GM18951 (cell line): Measurements from ENCODE around the gene F9.

Experiments used
- POLR2A ChIP-seq: IDR thresholded peaks from 4 replicates; pipeline ENCODE4 v1.6.1; 2011; ENCODE audit warnings: mild to moderate bottlenecking; ENCODE audit not compliant: insufficient read length, insufficient read depth; ENCODE audit errors: extremely low read depth
- in situ Hi-C: fragments of 300-500 bp; cut with MboI; formaldehyde crosslinking; loops from one replicate; pipeline ENCODE4 v1.12.0; 2022; ENCODE audit warnings: low sequenced_read_pairs, mixed read lengths, inconsistent platforms; ENCODE audit not compliant: unreplicated experiment

Gene F9

GRCh38 chrX:139554376-139554775 lies 23.8 kb downstream of the F9 start:
- TF ChIP-seq POLR2A, result no peak
- in situ Hi-C loops, result loop anchor here (25.0 kb wide), 1 partner anchor 767 kb away; no protein-coding TSS in a partner anchor

- no peak for TF ChIP-seq POLR2A
Observed at GRCh38 chrX:139554991-139555675, 24.6 kb downstream of the F9 start.

GRCh38 chrX:139559383-139560042 lies 29.0 kb downstream of the F9 start:
- in situ Hi-C loops, result loop anchor here (25.0 kb wide), 1 partner anchor 772 kb away; no protein-coding TSS in a partner anchor

More at GRCh38 chrX:139554991-139555675, 24.6 kb downstream of the F9 start:
- in situ Hi-C loops, result loop anchor here (25.0 kb wide), 1 partner anchor 768 kb away; no protein-coding TSS in a partner anchor

GRCh38 chrX:139560221-139560620 lies 29.7 kb downstream of the F9 start:
- in situ Hi-C loops, result loop anchor here (25.0 kb wide), 1 partner anchor 773 kb away; no protein-coding TSS in a partner anchor
- TF ChIP-seq POLR2A, result no peak

More at GRCh38 chrX:139559383-139560042, 29.0 kb downstream of the F9 start:
- no peak for TF ChIP-seq POLR2A

- in situ Hi-C loops, result loop anchor here (25.0 kb wide), 1 partner anchor 776 kb away; no protein-coding TSS in a partner anchor
- no peak for TF ChIP-seq POLR2A
Observed at GRCh38 chrX:139563251-139563650, 32.7 kb downstream of the F9 start.

- no peak for TF ChIP-seq POLR2A
- in situ Hi-C loops, result loop anchor here (25.0 kb wide), 1 partner anchor 780 kb away; no protein-coding TSS in a partner anchor
Observed at GRCh38 chrX:139566981-139567380, 36.4 kb downstream of the F9 start.

- in situ Hi-C loops, result no loop called here
- TF ChIP-seq POLR2A, result no peak
Observed at GRCh38 chrX:139581068-139581467, 50.5 kb downstream of the F9 start.

GRCh38 chrX:139585613-139586012 lies 55.1 kb downstream of the F9 start:
- in situ Hi-C loops, result no loop called here
- TF ChIP-seq POLR2A, result no peak

GRCh38 chrX:139596068-139596467 lies 65.5 kb downstream of the F9 start:
- in situ Hi-C loops, result no loop called here
- TF ChIP-seq POLR2A, result no peak

- in situ Hi-C loops, result no loop called here
- TF ChIP-seq POLR2A, result no peak
Observed at GRCh38 chrX:139600105-139600504, 69.6 kb downstream of the F9 start.
